HG03280 (cell line): Measurements from ENCODE around the gene HNRNPH1.

Experiments used
- ATAC-seq: cut with Tn5 transposase; IDR thresholded peaks from one replicate; pipeline ENCODE4 v1.9.1; 2021; ENCODE audit warnings: mild to moderate bottlenecking, moderate library complexity; ENCODE audit not compliant: unreplicated experiment

HNRNPH1 gene

DNA sequence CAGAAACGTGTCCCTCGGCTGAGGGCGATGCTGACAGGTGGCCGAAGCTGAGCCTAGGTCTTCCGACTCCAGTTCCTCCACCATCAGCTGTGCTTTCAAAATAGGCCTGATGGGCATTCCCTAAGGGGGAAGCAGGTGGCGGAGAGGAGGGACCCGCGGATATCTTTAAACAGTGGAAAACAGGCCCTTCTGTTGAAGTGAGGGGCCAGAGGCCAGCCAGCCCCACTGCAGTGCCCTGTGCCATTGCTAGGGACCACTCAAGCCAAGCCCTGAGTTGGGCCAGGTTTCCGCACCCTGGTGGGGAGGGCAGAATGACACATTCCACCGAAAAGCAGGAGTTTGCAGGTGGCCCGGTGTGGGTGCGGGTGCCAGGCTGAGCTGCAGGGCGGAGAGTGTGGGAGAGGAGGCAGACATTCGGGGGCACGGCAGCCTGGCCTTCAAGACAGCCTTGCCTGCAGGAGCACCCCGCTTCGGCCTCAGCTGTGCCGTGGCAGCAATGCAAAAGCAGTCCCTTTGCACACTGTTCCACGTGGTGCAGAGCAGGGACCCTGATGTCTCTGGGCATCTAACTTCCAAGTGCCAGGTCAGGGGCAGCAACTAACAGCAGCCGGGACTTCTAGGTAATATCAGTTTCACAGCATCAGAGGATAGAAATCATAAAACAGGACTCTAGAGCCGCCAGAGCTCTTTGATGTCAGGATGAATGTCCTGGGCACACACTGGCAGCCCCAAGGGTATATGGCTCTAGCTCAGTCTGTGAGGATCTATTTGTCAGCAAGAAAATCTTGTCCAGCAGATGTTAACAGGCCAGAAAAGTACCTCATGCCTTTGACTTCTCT is 17.2 kb downstream of the HNRNPH1 start:
- ATAC-seq = no peak

DNA sequence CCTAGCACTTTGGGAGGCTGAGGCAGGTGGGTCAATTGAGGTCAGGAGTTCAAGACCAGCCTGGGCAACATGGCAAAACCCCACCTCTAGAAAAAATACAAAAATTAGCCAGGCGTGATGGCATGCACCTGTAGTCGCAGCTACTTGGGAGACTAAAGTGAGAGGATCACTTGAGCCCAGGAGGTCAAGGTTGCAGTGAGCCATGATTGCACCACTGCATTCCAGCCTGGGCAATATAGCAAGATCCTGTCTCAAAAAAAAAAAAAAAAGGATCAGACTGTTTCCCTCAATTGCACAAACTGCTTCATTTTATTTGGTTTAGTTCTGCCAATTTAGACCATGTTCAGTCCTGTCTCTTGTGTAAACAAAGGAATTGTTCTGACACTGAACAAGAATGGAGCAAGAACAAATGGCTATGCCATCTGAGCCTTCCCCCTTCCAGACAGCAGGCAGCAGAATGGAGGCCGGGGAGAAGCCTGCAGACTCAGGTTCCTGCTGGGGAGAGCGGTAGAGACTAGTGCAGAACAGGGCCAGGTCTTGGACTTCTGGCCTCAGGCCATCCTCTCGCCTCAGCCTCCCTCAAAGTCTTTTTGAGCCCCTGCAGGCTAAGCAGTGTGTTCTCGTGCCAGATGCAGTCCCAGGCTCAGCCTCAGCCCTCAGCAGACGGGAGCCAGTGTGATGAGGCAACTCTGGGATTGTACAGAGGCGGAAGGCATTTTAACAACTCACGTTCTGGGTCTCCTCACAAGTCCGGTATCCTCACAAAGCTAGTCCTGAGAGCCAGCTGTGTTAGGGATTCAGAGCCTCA is 18.2 kb downstream of the HNRNPH1 start:
- ATAC-seq = no peak

DNA sequence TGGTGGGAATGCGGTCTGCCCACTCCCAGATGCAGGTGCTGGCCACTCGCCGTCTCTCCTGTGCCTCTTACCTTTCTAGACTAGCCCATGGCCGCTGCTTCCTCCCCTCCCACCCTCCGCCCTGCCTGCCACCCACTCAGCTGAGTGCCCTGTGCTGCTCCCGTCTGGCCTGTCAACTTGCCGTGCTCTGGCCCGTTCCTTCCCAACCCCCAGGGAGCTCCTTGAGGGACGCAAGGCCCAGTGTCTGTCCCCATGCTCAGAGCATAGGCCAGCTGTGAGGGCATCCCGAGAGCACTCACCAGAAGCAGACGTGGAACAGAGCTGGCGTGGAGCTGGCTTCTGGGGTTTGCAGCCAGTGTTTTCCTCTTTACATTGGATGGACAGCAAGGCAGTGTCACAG is 20.2 kb downstream of the HNRNPH1 start:
- no peak for ATAC-seq

DNA sequence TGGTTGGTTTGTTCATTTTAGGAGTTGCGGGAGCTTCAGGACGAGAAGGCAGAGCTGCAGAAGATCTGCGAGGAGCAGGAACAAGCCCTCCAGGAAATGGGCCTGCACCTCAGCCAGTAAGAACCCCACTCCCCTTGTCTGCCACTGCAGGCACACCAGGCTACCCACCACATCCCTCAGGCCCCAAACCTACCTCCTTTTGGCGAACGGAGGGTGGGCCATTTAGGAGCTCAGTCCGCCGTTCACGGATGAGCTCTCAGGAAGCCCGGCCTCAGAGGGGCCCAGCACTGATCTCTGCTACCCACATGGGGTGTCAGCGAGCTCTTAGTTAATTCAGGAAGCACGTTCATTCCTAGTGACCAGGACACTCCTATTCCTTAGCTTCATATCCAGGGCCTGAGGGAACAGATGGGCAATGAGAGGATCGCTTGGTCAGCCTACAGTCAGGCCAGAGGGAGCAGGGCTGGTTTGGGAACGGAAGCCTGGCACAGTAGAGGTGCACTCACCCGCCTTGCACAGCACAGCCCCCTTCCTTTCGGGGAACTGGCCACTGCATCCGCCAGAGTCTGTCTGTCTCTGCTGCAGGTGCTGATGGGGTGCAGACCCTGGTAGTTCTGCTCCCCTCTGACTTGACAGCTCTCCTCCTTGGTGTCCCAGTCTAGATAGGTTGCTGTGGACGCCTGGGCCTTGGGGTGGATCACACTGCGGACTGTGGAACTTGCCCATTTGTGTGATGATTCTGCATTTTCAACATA is 21.4 kb downstream of the HNRNPH1 start:
- ATAC-seq = no peak

GRCh38 chr5:179599973-179600372 is 23.5 kb downstream of the HNRNPH1 start:
- ATAC-seq = no peak

DNA sequence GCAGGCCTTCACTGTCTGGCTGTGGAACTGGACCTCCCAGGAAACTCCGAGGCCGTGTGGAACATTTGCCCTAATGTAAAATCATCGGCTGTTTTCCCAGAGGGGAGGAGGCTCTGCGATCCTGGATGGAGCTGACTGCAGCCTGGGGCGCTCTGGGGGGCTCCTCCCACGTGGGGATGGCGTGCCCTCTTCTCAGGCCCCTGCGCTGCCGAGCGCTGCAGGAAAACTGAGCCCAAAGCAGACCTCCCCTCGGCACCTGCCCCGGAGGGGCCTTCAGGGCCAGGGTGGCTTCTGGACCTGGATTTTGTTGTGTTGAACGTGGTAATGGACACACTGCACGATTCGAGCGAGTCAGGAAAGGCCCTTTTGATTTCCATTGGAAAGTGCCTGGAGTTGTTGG is 23.9 kb downstream of the HNRNPH1 start:
- no peak for ATAC-seq

- ATAC-seq = no peak
Measured at GRCh38 chr5:179599100-179599499, 24.4 kb downstream of the HNRNPH1 start.

DNA sequence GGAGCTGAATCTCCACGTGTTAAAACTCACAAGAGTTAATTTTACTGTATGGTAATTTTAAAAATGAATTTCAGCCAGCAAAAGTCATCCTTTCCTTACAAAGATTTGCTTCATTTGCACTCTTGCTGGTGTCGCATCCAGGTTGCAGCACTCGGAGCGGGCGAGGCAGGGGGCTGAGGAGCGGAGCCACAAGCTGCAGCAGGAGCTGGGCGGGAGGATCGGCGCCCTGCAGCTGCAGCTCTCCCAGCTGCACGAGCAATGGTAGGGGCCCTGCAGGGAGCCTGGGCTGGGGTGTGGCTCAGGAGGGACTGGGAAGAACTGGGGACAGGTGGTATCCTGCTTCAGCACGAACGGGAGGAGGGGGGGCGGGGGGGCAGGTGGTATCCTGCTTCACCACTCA is 27.1 kb downstream of the HNRNPH1 start:
- ATAC-seq = no peak

DNA sequence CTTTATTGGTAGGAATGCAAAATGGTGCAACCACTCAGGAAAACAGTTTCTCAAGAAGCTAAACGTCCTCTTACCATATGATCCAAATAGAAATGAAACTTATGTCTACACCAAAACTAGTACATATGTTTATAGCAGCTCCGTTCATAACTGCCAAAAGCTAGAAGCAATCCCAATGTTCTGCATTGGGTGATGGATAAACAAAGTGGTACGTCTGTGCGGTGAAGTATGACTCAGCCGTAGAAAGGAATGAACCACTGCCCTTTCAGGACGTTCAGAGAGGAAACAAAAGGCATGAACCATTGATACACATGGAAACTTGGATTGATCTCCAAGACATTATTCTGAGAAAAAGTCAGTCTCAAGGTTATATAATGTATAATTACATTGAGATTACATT is 27.6 kb downstream of the HNRNPH1 start:
- no peak for ATAC-seq

- ATAC-seq = no peak
Measured at GRCh38 chr5:179588166-179588565, 35.3 kb downstream of the HNRNPH1 start.

GRCh38 chr5:179585941-179586401 is 37.5 kb downstream of the HNRNPH1 start:
- no peak for ATAC-seq

- no peak for ATAC-seq
Measured at GRCh38 chr5:179577286-179577960, 46.0 kb downstream of the HNRNPH1 start.

DNA sequence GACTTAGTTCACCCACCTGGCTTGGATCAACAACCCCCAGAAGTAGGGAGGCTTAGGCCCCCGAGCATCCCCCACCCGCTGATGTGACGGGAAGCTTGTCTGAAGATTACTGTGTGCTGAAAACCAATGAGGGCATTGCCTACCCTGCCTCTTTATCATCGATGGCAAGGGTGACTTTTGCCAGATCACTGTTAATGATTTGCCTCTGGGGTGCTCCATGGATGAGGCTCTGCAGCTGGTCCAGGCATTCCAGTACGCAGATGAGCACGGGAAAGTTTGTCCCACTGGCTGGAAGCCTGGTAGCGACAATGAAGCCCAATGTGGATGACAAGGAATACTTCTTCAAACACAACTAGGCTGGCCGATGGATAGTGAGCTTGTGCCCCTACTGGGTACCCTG is 51.1 kb downstream of the HNRNPH1 start:
- ATAC-seq = no peak

GRCh38 chr5:179568721-179569120 is 54.8 kb downstream of the HNRNPH1 start:
- ATAC-seq = no peak

DNA sequence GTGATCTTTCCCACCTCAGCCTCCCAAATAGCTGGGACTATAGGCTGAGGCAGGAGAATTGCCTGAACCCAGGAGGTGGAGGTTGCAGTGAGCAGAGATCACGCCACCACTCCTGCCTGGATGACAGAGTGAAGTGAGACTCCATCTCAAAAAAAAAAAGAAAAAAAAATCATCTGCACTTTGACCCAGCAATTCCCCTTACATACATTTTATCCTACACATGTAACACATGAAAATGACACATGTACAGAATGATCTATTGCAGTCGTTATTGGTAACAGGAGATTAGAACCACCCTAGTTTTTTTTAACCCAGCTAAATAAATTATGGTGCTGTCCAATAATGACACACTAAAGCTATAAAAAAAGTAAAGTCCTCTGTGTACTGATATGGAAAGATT is 58.9 kb downstream of the HNRNPH1 start:
- no peak for ATAC-seq
